ENCODE data around the gene POLL.

GRCh38 chr10:101572126-101572525 lies 15.9 kb downstream of the POLL start:
- TF ChIP-seq CREB1 (IDR thresholded peaks at IDR 0.05; ENCODE audit: low read depth) (no peak), RAD21 (IDR thresholded peaks at IDR 0.05; ENCODE audit: low read depth) (no peak)

All from Ishikawa (cell line).